ENCODE measurements around the gene PGLYRP2.

PGLYRP2 gene

GRCh38 chr19:15453906-15454860 lies 25.1 kb downstream of the PGLYRP2 start:
- DNase-seq = no peak

- no peak for DNase-seq
Measured at GRCh38 chr19:15453091-15453578, 26.2 kb downstream of the PGLYRP2 start.

- DNase-seq = no peak
Measured at GRCh38 chr19:15452111-15453047, 26.9 kb downstream of the PGLYRP2 start.

- DNase-seq = no peak
Measured at GRCh38 chr19:15450528-15450890, 28.8 kb downstream of the PGLYRP2 start.

- DNase-seq = peak; percentile 81
Measured at GRCh38 chr19:15449620-15450527, 29.4 kb downstream of the PGLYRP2 start, which contains the start of gene WIZ. TSS of gene WIZ (minus strand) at chr19:15449956. CDS start at chr19:15448307, 1,649 bp downstream.

GRCh38 chr19:15448778-15449619 lies 30.3 kb downstream of the PGLYRP2 start:
- DNase-seq = no peak

- no peak for DNase-seq
Measured at GRCh38 chr19:15448044-15448777, 31.1 kb downstream of the PGLYRP2 start.

GRCh38 chr19:15447057-15447456 lies 32.2 kb downstream of the PGLYRP2 start:
- DNase-seq = no peak

GRCh38 chr19:15445807-15446376 lies 33.4 kb downstream of the PGLYRP2 start:
- DNase-seq = no peak

GRCh38 chr19:15445227-15445605 lies 34.1 kb downstream of the PGLYRP2 start:
- DNase-seq = no peak

- DNase-seq = no peak
Measured at GRCh38 chr19:15444505-15445226, 34.6 kb downstream of the PGLYRP2 start.

GRCh38 chr19:15443838-15444237 lies 35.5 kb downstream of the PGLYRP2 start:
- DNase-seq = no peak

- DNase-seq = no peak
Measured at GRCh38 chr19:15443325-15443724, 36.0 kb downstream of the PGLYRP2 start.

GRCh38 chr19:15442142-15442920 lies 37.0 kb downstream of the PGLYRP2 start:
- DNase-seq = no peak

GRCh38 chr19:15441317-15441716 lies 38.0 kb downstream of the PGLYRP2 start:
- DNase-seq = no peak

GRCh38 chr19:15439821-15440641 lies 39.3 kb downstream of the PGLYRP2 start:
- no peak for DNase-seq

- no peak for DNase-seq
Measured at GRCh38 chr19:15439078-15439799, 40.1 kb downstream of the PGLYRP2 start.

Data from stimulated activated naive CD4-positive, alpha-beta T cell treated with Interleukin-2 at 50 U/mL for 16 hours (primary cell).